Muscle layer of colon (tissue), 2 donors: ENCODE data around the gene MMP2.
A peak's percentile ranks its signal among the peaks of the same experiment; 100 is the strongest.

Source experiments
- H3K27ac ChIP-seq: one replicate; pipeline ENCODE4 v1.7.0; 2013; ENCODE audit warnings: low read depth, mild to moderate bottlenecking, low read length, moderate library complexity
- H3K27me3 ChIP-seq, 2 donors: one replicate each; pipeline ENCODE4 v1.7.0; 2013; ENCODE audit warnings: low read length in 2 of 2, mild to moderate bottlenecking in 2 of 2; ENCODE audit not compliant: insufficient read depth in 2 of 2, control insufficient read depth in 1 of 2
- H3K36me3 ChIP-seq: one replicate; pipeline ENCODE4 v1.7.0; 2013; ENCODE audit warnings: mild to moderate bottlenecking, low read length; ENCODE audit not compliant: insufficient read depth
- H3K4me1 ChIP-seq: one replicate; pipeline ENCODE4 v1.7.0; 2013; ENCODE audit warnings: mild to moderate bottlenecking, low read length; ENCODE audit not compliant: insufficient read depth
- H3K4me3 ChIP-seq, 2 donors: one replicate each; pipeline ENCODE4 v1.7.0; 2013; ENCODE audit warnings: low read length in 2 of 2, low read depth in 1 of 2, mild to moderate bottlenecking in 1 of 2, moderate library complexity in 1 of 2
- H3K9ac ChIP-seq: one replicate; pipeline ENCODE4 v1.7.0; 2013; ENCODE audit warnings: low read length
- H3K9me3 ChIP-seq: one replicate; pipeline ENCODE4 v1.7.0; 2013; ENCODE audit warnings: mild to moderate bottlenecking, low read length
- donor health status: abdominal sarcoma.
- donor health status: Adenocarcinoma of cecum.

Gene MMP2

GRCh38 chr16:55508271-55508921 is 29.4 kb downstream of the MMP2 start:
- H3K4me3 ChIP-seq = peak overlapping the region; percentile 48 to 53
- no peaks in the 10 kb centered on the region for H3K36me3 ChIP-seq
- peaks cover 4% of the 10 kb centered on the region in 2 donors for H3K27me3 ChIP-seq
- H3K9ac ChIP-seq = no peak overlapping the region
- peaks cover 11% of the 10 kb centered on the region for H3K4me1 ChIP-seq
- H3K9me3 ChIP-seq = no peaks in the 10 kb centered on the region
- H3K27ac ChIP-seq = no peak overlapping the region

DNA sequence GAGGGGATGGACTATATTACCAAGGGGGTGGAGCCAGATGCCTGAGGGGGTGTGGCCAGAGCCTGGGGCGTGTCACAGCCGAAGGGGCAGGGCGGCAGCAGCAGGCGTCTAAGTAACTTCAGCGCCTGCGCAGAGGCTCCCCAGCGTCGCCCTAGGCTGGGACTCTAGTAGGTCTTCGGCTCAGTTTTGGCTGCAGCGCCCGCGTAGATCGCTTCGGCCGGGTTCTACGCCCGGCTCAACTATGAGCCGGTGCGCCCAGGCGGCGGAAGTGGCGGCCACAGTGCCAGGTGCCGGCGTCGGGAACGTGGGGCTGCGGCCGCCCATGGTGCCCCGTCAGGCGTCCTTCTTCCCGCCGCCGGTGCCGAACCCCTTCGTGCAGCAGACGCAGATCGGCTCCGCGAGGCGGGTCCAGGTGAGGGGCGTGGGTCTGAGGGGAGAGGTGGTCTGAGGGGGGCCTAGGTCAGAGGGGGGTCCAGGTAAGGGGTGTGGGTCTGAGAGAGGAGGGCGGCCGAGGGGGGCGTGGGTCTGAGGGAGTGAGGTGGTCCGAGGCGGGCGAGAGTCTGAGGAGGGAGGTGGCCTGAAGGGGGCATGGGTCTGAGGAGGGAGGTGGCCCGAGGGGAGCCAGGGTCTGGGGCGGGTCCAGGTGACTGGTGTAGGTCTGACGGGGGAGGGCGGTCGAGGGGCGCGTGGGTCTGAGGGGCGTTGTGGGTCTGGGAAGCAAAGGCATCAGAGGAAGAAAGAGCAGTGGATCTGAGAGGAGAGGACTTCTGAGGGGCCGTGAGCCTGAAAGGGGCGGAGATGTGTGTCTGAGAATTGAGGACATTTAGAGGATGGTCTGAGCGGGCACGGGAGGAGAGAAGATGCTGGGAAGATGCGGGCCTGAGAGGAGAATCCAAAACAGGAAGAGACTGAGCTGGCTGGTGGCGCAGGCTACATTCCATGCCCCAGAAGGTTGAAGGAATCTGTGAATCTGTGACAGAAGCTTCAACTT is 30.2 kb downstream of the MMP2 start, which contains the start of gene LPCAT2:
Gene LPCAT2, plus strand, starts transcription at position 132 of the 991 bp plus-strand sequence. Its CDS starts 110 bp downstream, at position 242.
- Histone ChIP-seq H3K36me3 (no peaks in the 10 kb centered on the region), H3K4me1 (peaks cover 7% of the 10 kb centered on the region), H3K27ac (no peak within 1 kb of the TSS), H3K27me3 (peaks cover 4% of the 10 kb centered on the region in 2 donors), H3K4me3 (peak within 1 kb of the TSS; percentile 48 to 53), H3K9ac (no peak within 1 kb of the TSS), H3K9me3 (no peaks in the 10 kb centered on the region)

GRCh38 chr16:55510185-55510805 is 31.3 kb downstream of the MMP2 start:
- H3K4me1 ChIP-seq = peaks cover 7% of the 10 kb centered on the region
- no peak overlapping the region for H3K4me3 ChIP-seq
- no peaks in the 10 kb centered on the region for H3K9me3 ChIP-seq
- H3K27ac ChIP-seq = no peak overlapping the region
- no peak overlapping the region for H3K9ac ChIP-seq
- no peaks in the 10 kb centered on the region for H3K36me3 ChIP-seq
- H3K27me3 ChIP-seq = peaks cover 4% of the 10 kb centered on the region in 2 donors

DNA sequence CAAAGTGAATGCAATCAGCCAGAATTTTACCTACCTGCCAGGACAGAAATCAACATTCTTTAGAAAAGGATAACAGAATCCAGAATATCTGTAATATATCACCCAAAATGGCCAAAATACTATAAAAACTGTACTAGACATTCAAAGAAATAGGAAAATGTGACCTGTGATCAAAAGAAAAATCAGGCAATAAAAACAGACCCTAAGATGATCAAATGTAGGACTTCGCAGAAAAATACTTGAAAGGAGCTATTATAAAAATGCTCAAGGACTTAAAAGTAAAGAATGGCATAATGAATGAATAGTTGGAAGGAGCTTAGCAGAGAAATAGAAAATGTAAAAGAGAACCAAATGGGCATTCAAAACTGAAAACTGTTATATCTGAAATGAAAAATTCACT is 33.9 kb downstream of the MMP2 start:
- no peak overlapping the region for H3K27ac ChIP-seq
- H3K4me1 ChIP-seq = peaks cover 7% of the 10 kb centered on the region
- no peak overlapping the region for H3K4me3 ChIP-seq
- no peaks in the 10 kb centered on the region for H3K9me3 ChIP-seq
- H3K36me3 ChIP-seq = no peaks in the 10 kb centered on the region
- H3K27me3 ChIP-seq = peaks cover 4% of the 10 kb centered on the region in 2 donors
- no peak overlapping the region for H3K9ac ChIP-seq

GRCh38 chr16:55513616-55514015 is 34.6 kb downstream of the MMP2 start:
- Histone ChIP-seq H3K9me3 (no peaks in the 10 kb centered on the region), H3K9ac (no peak overlapping the region), H3K36me3 (no peaks in the 10 kb centered on the region), H3K27me3 (peaks cover 4% of the 10 kb centered on the region in 2 donors), H3K4me1 (peaks cover 4% of the 10 kb centered on the region), H3K27ac (no peak overlapping the region), H3K4me3 (no peak overlapping the region)

DNA sequence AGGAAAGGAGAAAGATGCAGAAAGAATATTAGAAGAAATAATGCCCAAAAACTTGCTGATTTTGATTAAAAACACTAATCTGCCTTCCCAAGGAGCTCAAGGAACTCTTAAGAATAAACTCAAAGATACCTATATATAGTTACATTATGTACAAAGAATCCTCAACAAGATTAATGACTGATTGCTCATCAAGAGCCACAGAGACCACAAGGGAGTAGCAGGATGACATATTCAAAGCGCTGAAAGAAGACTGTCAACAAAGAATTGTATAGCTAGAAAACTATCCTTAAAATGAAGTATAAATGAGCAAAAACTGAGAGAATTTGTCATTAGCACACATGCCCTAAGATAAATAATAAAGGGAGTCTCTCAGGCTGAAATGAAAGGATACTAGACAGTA is 36.1 kb downstream of the MMP2 start:
- H3K27ac ChIP-seq = no peak overlapping the region
- no peak overlapping the region for H3K9ac ChIP-seq
- no peaks in the 10 kb centered on the region for H3K4me1 ChIP-seq
- no peaks in the 10 kb centered on the region for H3K36me3 ChIP-seq
- no peak overlapping the region for H3K4me3 ChIP-seq
- H3K9me3 ChIP-seq = no peaks in the 10 kb centered on the region
- H3K27me3 ChIP-seq = peaks cover 0 to under 1% of the 10 kb centered on the region in 2 donors

DNA sequence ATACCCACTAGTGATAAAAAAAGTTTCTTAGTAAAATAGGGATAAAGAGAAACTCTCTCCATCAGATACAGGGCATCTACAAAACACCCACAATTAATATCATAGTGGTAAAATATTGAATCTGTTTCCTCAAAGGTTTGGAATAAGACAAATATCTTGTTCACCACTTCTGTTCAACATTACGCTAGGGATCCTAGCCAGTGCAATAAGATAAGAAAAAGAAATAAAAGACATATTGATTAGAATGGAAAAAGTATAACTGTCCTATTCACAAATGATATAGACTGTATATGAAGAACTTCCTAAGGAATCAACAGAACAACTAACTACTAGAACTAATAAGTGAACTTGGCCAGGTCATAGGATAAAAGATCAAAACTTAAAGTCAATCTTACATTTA is 42.8 kb downstream of the MMP2 start:
- Histone ChIP-seq H3K9me3 (peaks cover 10% of the 10 kb centered on the region), H3K4me1 (no peaks in the 10 kb centered on the region), H3K4me3 (no peak overlapping the region), H3K9ac (no peak overlapping the region), H3K27ac (no peak overlapping the region), H3K27me3 (no peaks in the 10 kb centered on the region), H3K36me3 (no peaks in the 10 kb centered on the region)

DNA sequence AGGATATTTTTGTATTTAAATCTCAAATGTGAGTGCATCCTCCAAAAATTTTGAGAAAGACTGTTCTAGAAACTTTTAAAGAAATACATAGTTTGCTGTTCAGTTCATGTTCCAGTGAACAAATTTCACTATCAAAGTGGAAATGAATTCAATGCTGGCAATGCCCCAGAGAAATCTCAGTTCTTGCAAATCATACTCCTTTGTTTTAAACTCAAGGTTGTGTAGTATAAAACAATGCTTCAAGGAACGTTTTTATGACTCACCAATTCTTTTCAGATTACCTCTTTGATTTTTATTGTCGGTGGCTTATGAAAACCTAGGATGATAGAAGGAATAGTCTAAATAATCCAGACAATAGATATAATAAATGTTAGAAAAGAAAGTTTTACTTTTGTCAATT is 47.4 kb downstream of the MMP2 start:
- Histone ChIP-seq H3K36me3 (no peaks in the 10 kb centered on the region), H3K9ac (no peak overlapping the region), H3K27ac (no peak overlapping the region), H3K4me1 (no peaks in the 10 kb centered on the region), H3K27me3 (no peaks in the 10 kb centered on the region), H3K9me3 (peaks cover 10% of the 10 kb centered on the region), H3K4me3 (no peak overlapping the region)

- no peaks in the 10 kb centered on the region for H3K4me1 ChIP-seq
- H3K27ac ChIP-seq = no peak overlapping the region
- no peaks in the 10 kb centered on the region for H3K27me3 ChIP-seq
- no peak overlapping the region for H3K4me3 ChIP-seq
- H3K36me3 ChIP-seq = no peaks in the 10 kb centered on the region
- no peaks in the 10 kb centered on the region for H3K9me3 ChIP-seq
- no peak overlapping the region for H3K9ac ChIP-seq
Observed at GRCh38 chr16:55527885-55528284, 48.9 kb downstream of the MMP2 start.

- Histone ChIP-seq H3K27me3 (no peaks in the 10 kb centered on the region), H3K9me3 (no peaks in the 10 kb centered on the region), H3K4me1 (no peaks in the 10 kb centered on the region), H3K27ac (no peak overlapping the region), H3K36me3 (no peaks in the 10 kb centered on the region), H3K4me3 (no peak overlapping the region), H3K9ac (no peak overlapping the region)
Observed at GRCh38 chr16:55529018-55529417, 50.0 kb downstream of the MMP2 start.

DNA sequence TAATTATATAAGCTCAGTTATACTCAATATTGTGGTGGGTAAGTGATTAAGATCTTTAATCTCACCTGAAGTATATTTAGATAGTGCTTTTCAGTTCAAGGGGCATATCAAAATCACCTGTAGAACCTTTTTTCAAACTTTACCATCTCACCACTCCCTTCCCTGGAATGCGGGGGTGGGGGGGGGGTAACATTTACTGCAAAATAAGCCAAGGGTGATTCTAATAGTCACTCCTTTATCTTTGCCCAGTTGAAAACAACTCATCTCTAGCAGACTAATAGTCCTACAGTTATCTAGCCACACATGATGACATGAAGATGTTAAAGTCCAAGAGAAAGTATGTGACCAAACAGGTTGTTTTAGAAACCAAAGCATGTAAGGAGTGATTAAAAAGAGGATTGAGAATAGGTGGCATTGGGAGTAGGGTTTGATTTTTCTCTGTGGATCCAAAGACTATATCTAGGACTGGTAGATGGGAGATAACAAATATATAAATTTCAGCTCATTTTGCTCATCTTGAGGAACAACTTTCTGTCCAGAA is 51.4 kb downstream of the MMP2 start:
- Histone ChIP-seq H3K9me3 (no peaks in the 10 kb centered on the region), H3K27ac (no peak overlapping the region), H3K36me3 (no peaks in the 10 kb centered on the region), H3K4me3 (no peak overlapping the region), H3K27me3 (no peaks in the 10 kb centered on the region), H3K4me1 (no peaks in the 10 kb centered on the region), H3K9ac (no peak overlapping the region)
